ENCODE results near the gene OSGIN1. TPM values are rescaled to one million over a fixed set of nuclear protein-coding genes. Genes with fewer than 3 reads are reported as not detected.
A peak's percentile ranks its signal among the peaks of the same experiment; 100 is the strongest.

OSGIN1 gene
- total RNA-seq, 1 experiment from 2014 or later: 69.7 TPM

DNA sequence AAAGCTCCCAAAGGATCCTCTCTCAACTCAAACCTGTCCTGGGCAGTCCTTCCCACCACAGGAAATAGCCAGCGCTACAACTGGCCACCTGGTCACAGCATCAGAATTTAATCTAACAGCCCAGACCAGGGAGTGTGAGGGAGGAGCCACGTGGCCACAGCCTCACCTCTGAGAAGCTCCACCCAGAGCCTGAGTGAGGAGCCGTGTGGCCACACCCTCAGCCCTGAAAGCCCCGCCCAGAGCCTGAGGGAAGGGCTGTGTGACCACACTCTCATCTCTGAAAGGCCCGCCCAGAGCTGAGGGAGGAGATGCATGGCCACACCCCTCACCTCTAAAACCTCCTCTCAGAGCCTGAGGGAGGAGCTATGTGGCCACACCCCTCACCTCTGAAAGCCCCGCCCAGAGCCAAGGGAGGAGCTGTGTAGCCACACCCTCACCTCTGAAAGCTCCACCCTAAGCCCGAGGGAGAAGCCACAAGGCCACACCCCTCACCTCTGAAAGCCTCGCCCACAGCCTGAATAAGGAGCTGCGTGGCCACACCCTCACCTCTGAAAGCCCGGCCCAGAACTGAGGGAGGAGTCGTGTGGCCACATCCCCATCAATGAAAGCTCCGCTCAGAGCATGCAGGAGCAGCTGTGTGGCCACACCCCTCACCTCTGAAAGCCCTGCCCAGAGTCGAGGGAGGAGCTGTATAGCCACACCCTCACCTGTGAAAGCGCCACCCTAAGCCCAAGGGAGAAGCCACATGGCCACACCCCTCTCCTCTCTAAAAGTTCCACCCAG lies 60.9 kb downstream of the OSGIN1 start:
- peak; percentile 100 for DNase-seq (ENCODE audit: low read depth)
- in situ Hi-C loops (cut with HindIII; ENCODE audit: low pct_unique_long_range_greater_than_20kb, low sequenced_read_pairs): no loop called here

DNA sequence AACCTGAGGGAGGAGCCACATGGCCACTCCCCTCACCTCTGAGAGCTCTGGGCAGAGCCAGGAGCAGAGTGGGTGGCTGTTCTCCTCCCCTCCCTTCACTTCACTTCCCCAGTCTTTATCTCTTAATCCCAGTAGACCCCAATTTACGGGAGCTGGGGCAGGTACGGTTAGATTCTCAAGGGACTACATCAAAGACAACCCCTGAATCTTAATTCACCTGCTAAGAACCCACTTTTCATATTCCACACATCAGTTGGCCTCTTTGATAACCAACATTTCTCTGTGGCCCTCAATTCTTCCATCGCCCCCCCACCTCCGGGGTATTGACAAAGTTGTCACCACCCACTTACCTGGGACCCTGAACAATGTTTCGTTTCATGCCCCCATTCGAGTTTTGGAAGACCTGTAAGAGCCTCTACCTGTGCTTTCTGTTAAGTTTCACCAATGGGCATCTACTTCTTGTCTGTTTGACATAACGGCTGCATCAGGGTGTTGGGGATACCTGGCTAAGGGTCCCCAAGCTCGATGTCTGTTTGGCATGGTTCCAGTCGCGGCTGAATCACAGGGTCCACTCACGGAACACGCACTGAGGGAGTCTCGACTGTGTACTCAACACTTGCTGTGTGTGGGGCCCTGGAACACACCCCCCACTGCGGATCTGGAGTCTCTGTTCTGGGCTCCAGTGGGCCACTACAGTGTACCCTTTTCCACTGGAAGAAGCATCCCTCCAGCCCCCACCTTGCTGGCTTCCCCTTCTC lies 61.7 kb downstream of the OSGIN1 start:
- in situ Hi-C loops (cut with HindIII; ENCODE audit: low pct_unique_long_range_greater_than_20kb, low sequenced_read_pairs): no loop called here
- DNase-seq (ENCODE audit: low read depth): no peak

DNA sequence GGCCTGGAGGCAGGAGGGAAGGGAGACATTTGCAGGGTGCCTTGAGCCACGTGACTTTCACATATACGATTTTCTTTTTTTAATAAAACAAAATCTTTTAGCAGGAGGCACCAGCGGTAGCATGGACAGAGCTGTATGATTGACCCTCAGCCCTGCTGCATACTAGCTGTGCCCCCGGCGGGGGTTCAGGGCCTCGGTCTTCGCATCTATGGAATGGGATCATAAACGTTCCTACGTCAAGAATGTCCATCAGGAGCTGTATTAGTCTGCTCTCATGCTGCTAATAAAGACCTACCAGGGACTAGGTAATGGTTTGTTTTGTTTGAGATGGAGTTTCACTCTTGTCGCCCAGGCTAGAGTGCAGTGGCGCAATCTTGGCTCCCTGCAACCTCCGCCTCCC lies 62.4 kb downstream of the OSGIN1 start:
- no peak for DNase-seq (ENCODE audit: low read depth)
- in situ Hi-C loops (cut with HindIII; ENCODE audit: low pct_unique_long_range_greater_than_20kb, low sequenced_read_pairs): no loop called here

Other genes starting within 250 kb of the OSGIN1 start
- 116 and 222 TPM in 2 replicates for gene HSBP1, start 145.3 kb upstream of the OSGIN1 start, total RNA-seq (2014; rRNA removed; shearing (Covaris generic); ENCODE audit: low replicate concordance)
- 2.6 and 3.3 TPM in 2 replicates for gene MLYCD, start 54.1 kb upstream of the OSGIN1 start, total RNA-seq (2014; rRNA removed; shearing (Covaris generic); ENCODE audit: low replicate concordance)
- gene NECAB2, start 15.0 kb downstream of the OSGIN1 start, total RNA-seq (2014; rRNA removed; shearing (Covaris generic); ENCODE audit: low replicate concordance): 0.81 TPM in 1 of 2 replicates, not detected in the other
- not detected in 2 replicates for gene SLC38A8, start 89.6 kb downstream of the OSGIN1 start, total RNA-seq (2014; rRNA removed; shearing (Covaris generic); ENCODE audit: low replicate concordance)
- gene MBTPS1, start 163.7 kb downstream of the OSGIN1 start, total RNA-seq (2014; rRNA removed; shearing (Covaris generic); ENCODE audit: low replicate concordance): 103 and 106 TPM in 2 replicates
- 18.2 and 31.8 TPM in 2 replicates for gene HSDL1, start 191.9 kb downstream of the OSGIN1 start, total RNA-seq (2014; rRNA removed; shearing (Covaris generic); ENCODE audit: low replicate concordance)
- gene DNAAF1, start 192.1 kb downstream of the OSGIN1 start, total RNA-seq (2014; rRNA removed; shearing (Covaris generic); ENCODE audit: low replicate concordance): 0.64 TPM in 1 of 2 replicates, not detected in the other
- gene TAF1C, start 233.8 kb downstream of the OSGIN1 start, total RNA-seq (2014; rRNA removed; shearing (Covaris generic); ENCODE audit: low replicate concordance): 17.6 and 19.2 TPM in 2 replicates
- gene ADAD2, start 237.9 kb downstream of the OSGIN1 start, total RNA-seq (2014; rRNA removed; shearing (Covaris generic); ENCODE audit: low replicate concordance): not detected in 2 replicates